AG10803 (cell line): ENCODE results near the gene TBX4.

Experiments
- DNase-seq: peaks from one replicate; pipeline ENCODE4 v3.0.0; 2010; ENCODE audit warnings: low read depth
- H3K4me3 ChIP-seq: 2 replicates; pipeline ENCODE4 v1.5.1; 2011; ENCODE audit warnings: mild to moderate bottlenecking, low read length, control low read depth
- TF ChIP-seq, protein P1 (sequence below): conservative IDR thresholded peaks from 2 replicates; pipeline ENCODE4 v1.5.1; 2011; ENCODE audit warnings: mild to moderate bottlenecking, low read length, control low read depth, inconsistent platforms

The TBX4 gene

DNA sequence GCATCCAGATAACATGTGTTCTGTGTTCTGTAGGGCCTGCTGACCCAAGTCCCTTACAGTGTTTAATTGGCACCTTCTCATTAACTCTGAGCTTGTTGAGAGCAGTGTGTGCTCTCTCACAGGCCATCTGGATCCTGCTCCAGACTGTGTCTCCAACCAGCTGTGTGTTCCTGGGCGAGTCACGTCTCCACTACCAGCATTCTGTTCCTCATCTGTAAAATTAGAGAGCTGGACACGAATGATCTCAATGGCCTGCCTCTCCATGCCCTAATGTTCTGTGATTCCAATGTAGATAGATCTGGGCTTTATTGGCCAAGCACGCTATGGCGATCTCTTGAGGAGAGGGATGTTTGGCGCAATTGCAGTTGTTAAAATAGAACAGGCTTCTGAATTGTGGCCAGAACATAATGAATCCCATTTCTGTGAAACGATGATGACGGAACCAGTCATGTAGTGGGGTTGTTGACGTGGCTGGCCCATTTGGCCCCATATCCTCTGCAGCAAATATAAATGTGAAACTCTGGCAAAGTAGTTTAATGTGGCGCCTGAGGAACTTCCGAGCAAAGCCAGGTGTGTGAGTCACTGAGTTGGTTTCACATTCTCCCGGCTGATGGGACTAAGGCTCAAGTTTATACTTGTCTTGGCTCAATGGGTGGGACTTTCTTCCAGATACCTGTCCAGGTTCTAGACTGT is 22.2 kb downstream of the TBX4 start:
- peak; percentile 73 for DNase-seq
- no peak overlapping the region for H3K4me3 ChIP-seq
- TF ChIP-seq, protein P1, sequence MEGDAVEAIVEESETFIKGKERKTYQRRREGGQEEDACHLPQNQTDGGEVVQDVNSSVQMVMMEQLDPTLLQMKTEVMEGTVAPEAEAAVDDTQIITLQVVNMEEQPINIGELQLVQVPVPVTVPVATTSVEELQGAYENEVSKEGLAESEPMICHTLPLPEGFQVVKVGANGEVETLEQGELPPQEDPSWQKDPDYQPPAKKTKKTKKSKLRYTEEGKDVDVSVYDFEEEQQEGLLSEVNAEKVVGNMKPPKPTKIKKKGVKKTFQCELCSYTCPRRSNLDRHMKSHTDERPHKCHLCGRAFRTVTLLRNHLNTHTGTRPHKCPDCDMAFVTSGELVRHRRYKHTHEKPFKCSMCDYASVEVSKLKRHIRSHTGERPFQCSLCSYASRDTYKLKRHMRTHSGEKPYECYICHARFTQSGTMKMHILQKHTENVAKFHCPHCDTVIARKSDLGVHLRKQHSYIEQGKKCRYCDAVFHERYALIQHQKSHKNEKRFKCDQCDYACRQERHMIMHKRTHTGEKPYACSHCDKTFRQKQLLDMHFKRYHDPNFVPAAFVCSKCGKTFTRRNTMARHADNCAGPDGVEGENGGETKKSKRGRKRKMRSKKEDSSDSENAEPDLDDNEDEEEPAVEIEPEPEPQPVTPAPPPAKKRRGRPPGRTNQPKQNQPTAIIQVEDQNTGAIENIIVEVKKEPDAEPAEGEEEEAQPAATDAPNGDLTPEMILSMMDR: no peak

DNA sequence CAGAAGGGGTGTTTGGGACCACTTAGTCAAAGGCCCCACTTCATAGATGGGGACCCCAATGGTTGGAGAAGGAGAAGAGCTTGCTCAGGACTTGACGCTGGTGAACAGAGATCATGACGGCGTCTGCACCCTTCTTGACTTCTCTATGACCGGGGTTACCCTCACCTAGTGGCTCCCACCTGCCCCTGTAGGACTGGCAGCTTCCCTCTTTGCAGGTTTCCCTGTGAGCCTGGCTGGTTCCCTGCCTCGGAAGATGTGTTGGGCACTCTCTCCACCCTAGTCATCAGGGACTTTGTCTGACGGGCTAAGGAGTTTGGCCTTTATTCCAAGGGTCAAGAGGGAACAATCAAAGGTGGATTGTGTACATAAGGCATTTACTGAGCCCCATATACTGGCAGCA is 22.7 kb downstream of the TBX4 start:
- DNase-seq: no peak
- H3K4me3 ChIP-seq: no peak overlapping the region
- TF ChIP-seq, protein P1: no peak

DNA sequence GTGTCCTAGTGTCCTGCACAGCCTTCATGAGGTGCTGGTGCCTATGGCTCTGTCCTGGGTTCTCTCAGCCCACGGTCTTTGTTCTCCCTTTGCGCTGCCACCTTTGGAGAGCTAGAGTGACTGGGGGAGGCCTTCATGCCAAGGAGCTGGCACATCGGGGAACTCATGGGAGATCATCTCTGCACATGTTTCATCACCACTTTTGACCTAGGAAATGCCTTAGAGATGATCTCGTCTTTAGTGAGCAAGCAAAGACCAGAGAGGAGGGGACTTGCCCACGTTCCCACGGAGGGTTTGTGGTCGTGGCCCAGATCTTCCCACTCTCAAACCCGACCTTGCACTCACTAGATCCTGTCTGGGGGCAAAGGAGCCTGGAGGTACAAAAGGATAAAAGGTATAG is 23.5 kb downstream of the TBX4 start:
- TF ChIP-seq, protein P1: no peak
- peak; percentile 63 for DNase-seq
- no peak overlapping the region for H3K4me3 ChIP-seq

DNA sequence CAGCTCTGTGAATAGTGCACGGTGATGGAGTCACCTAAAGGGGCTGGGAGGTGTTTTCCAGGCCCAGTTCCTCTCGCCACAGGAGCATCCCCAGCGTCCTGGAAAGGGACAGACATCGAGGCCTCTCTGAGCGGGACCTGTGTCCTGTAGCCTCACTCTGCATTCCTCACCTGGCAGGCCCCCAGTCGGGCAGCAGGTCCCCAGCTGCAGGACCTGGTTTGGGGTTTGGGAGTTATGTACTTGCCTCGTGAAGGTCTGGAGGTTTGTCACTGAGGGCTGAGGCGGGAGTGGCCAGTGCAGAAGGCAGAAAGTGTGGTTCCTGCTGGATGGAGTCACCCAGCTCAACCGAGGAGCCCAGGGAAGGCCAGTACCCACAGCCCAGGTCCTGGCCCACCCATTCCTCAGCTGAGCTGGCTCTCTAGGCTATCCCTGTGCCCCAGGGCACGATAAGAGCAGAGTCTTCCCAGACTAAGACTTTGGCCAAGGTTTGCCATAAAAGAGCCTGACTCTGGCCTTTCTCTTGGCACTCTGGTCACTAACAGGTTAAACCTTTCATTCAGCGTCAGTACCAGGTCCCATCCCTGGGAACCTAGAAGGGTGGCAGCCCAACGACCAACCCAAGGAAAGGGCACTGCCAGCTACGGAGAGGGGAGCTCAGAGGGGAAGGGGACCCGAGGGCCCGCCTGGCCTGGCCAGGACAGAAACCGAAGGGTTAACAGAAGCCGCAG is 24.4 kb downstream of the TBX4 start:
- TF ChIP-seq, protein P1: no peak
- no peak for DNase-seq
- H3K4me3 ChIP-seq: no peak overlapping the region

DNA sequence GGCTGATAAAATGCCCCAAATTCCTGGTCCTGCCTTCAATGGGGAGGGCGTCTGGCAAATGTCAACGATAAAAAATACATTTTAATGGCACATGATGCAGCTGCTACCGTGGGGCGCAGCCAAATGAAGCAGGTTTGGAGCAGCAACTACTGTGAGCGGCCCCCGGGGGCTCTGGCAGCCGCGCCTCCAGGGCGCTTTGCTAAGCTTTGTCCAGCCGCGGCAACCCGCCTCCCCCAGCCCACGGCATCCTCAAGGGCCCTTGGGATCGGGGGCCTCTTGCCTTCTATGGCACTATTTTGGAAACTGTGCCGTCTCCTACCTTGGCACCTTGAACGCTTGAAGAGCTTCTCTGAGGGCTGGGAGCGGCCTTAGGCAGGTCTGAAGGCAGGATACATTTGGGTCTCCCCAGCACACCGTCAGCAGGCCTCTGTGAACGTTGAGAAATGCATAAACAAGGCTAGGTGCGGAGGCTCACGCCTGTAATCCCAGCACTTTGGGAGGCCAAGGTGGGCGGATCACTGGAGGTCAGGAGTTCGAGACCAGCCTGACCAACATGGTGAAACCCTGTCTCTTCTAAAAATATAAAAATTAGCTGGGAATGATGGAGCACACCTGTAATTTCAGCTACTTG is 25.1 kb downstream of the TBX4 start:
- no peak for DNase-seq
- TF ChIP-seq, protein P1: no peak
- no peak overlapping the region for H3K4me3 ChIP-seq

DNA sequence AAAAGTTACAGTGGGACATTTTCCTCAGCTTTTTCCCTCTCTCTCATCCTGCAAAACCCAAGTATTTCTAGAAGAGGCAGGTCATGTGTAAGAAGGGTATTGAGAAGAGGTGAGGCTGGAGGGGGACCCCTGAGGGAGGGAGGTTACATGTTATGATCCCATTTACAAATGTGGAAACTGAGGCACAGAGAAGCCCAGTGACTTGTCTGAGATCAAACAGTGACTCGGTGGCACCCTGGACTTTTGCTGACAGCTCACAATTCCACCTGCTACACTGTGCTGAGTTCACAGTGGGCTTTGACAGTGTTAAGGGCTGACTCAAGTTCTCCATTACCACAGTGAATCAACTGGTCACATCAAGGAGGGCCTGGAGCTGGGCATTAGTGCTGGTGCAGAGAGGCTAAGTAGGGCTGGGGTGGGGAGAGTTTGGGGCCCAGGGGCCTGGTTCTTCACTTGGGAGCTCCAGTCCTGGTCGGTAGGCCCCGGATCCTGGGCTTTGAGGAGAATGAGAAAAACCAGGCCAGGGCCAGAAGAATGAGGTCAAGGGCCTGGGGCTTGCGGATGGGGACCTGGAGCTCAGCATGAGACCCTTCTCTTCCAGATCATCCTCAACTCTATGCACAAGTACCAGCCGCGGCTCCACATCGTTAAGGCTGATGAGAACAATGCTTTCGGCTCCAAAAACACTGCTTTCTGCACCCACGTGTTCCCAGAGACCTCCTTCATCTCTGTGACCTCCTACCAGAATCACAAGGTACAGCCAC is 26.0 kb downstream of the TBX4 start:
- TF ChIP-seq, protein P1: no peak
- DNase-seq: no peak
- no peak overlapping the region for H3K4me3 ChIP-seq
